Mucosa of rectum (tissue), 2 donors: Measurements from ENCODE around the gene SLC8A1.

ENCODE experiments used
- H3K27ac ChIP-seq, 2 donors: one replicate each; pipeline ENCODE4 v1.7.0; 2013; ENCODE audit warnings: inconsistent platforms in 2 of 2, low read depth in 2 of 2, low read length in 2 of 2
- H3K27me3 ChIP-seq, 2 donors: one replicate each; pipeline ENCODE4 v1.7.0; 2013; ENCODE audit warnings: low read length in 2 of 2; ENCODE audit not compliant: control insufficient read depth in 2 of 2, insufficient read depth in 2 of 2
- H3K36me3 ChIP-seq, 2 donors: one replicate each; pipeline ENCODE4 v1.7.0; 2013; ENCODE audit warnings: low read length in 2 of 2; ENCODE audit not compliant: control insufficient read depth in 2 of 2, insufficient read depth in 2 of 2
- H3K4me1 ChIP-seq, 2 donors: one replicate each; pipeline ENCODE4 v1.7.0; 2013; ENCODE audit warnings: low read length in 2 of 2, mild to moderate bottlenecking in 1 of 2; ENCODE audit not compliant: control insufficient read depth in 2 of 2, insufficient read depth in 2 of 2
- H3K4me3 ChIP-seq, 2 donors: one replicate each; pipeline ENCODE4 v1.7.0; 2013; ENCODE audit warnings: low read length in 2 of 2
- H3K9ac ChIP-seq, 2 donors: one replicate each; pipeline ENCODE4 v1.7.0; 2013; ENCODE audit warnings: low read length in 2 of 2, low read depth in 1 of 2, mild to moderate bottlenecking in 1 of 2
- H3K9me3 ChIP-seq, 2 donors: one replicate each; pipeline ENCODE4 v1.7.0; 2013; ENCODE audit warnings: low read length in 2 of 2; ENCODE audit not compliant: control insufficient read depth in 2 of 2
- donor health status: healthy.
- donor health status: Normal muscosa, but diverticular disease.

Gene SLC8A1

DNA sequence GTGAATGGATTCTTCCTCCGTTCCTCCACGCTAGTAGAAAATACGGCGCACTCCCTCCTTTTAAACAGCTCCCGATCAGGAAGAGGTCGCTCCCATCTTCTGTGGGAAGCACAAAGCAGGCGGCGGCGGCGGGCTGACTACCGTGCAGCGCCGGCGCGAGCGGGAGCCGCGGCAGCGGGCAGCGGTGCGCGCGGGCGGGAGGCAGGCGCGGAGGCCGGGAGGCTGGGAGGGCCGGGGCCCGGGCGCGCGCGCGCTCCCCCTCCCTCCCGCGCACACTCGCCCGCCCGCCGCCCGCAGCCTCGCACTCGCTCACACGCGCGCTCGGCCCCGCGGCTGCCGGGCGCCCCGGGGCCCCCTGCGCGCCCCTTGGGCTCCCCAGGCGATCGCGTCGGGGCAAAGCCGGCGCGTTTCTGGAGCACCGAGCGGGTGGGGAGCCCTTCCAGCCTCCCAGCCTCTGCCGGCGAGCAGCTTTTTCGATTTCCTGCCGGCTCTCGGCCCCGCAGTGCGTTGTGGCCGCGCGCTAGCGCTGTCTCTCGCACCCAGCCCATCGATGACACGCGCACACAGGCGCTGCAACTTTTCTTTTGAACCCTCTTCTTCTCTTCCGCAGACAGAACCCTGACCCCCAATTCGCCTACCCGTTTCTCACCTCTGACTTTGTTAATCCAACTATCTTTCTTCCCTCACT, at the start of gene SLC8A1:
SLC8A1 (minus strand) TSS at position 173 of the 688 bp plus-strand sequence.
- Histone ChIP-seq H3K9ac (peak within 1 kb of the TSS; percentile 47 to 57), H3K9me3 (no peaks in the 10 kb centered on the region), H3K4me3 (peak within 1 kb of the TSS; percentile 69 to 73), H3K27me3 (no peaks in the 10 kb centered on the region), H3K27ac (peak within 1 kb of the TSS; percentile 52 to 68), H3K36me3 (no peaks in the 10 kb centered on the region), H3K4me1 (no peaks in the 10 kb centered on the region)

DNA sequence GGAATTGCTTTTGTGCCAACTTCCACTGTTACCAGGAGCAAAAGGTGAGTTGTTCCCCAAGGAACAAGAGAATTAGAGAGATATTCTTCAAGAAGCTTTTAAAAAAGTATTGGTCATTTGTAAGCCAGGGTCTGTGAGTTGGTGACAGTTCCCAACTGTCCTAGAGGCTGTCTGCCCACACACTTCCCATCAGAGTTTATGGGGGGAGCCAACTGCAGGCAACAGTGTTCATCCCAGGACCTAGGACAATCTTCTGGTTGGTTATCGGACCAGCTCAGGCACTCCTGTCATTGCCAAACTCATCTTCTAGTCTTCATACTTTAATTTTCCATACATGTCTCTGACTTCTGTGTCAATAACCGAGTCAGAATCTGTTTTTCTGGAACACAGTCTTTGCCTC, 47.5 kb upstream of the SLC8A1 start:
- no peaks in the 10 kb centered on the region for H3K36me3 ChIP-seq
- H3K27me3 ChIP-seq: no peaks in the 10 kb centered on the region
- no peak overlapping the region for H3K4me3 ChIP-seq
- no peaks in the 10 kb centered on the region for H3K4me1 ChIP-seq
- H3K9me3 ChIP-seq: no peaks in the 10 kb centered on the region
- H3K9ac ChIP-seq: no peak overlapping the region
- no peak overlapping the region for H3K27ac ChIP-seq

- no peak overlapping the region for H3K9ac ChIP-seq
- no peaks in the 10 kb centered on the region for H3K36me3 ChIP-seq
- H3K4me3 ChIP-seq: no peak overlapping the region
- no peaks in the 10 kb centered on the region for H3K4me1 ChIP-seq
- no peaks in the 10 kb centered on the region for H3K27me3 ChIP-seq
- H3K9me3 ChIP-seq: no peaks in the 10 kb centered on the region
- no peak overlapping the region for H3K27ac ChIP-seq
Measured at GRCh38 chr2:40497251-40497859, 45.5 kb upstream of the SLC8A1 start.

DNA sequence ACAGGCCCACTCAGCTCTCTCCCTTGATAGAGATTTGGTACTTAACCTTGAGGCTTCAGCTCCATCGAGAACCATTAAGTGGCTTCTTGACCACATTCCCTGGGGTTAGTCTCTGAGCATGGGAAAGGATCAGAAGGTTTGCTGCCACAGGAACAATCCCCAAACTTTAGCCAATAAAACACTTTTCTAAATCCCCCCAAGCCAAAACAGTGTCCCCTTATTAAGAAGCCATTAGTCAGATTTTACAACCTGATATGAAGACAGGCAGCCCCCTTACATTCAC, 37.7 kb upstream of the SLC8A1 start:
- Histone ChIP-seq H3K36me3 (no peaks in the 10 kb centered on the region), H3K9ac (peak overlapping the region in 1 of 2 donors; percentile 2), H3K27ac (no peak overlapping the region), H3K27me3 (no peaks in the 10 kb centered on the region), H3K4me3 (peak overlapping the region; percentile 56 to 59), H3K9me3 (no peaks in the 10 kb centered on the region), H3K4me1 (no peaks in the 10 kb centered on the region)

DNA sequence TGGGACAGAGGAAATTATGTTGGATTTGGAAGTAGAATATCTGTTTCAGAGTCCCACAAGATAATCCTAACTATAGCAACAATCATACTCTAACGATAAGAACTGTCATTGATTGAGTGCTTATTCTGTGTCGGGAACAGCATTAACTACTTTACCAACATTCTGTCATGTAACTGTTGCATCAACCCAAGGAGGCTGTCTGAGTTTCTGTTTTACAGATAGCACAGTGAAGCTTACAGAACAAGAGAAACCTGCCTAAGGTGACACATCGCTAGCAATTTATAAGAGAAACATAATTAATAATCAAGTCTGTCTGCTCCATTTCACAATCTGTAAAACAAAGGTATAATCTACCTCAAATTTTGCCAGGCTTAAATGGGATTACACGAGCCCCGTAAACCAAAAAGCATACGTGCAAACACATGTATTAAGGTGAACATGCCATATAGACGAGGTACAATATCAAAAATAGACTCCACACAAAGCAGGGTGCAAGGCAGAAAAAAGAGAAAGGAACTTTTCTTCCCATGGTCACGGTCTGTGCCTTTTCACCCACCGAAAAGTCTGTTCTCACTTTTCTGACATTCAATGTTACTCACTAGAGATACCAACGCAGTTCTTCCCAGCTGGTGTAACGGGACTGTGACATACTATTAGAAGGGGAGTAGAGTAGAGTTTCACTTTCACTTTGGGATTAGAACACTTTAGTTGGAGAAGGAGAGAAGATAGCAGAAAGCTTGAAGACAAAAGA, 37.2 kb upstream of the SLC8A1 start:
- Histone ChIP-seq H3K27me3 (no peaks in the 10 kb centered on the region), H3K4me3 (peak overlapping the region; percentile 56 to 59), H3K27ac (peak overlapping the region in 1 of 2 donors; percentile 15), H3K9me3 (no peaks in the 10 kb centered on the region), H3K36me3 (no peaks in the 10 kb centered on the region), H3K4me1 (no peaks in the 10 kb centered on the region), H3K9ac (peak overlapping the region; percentile 2 to 26)

DNA sequence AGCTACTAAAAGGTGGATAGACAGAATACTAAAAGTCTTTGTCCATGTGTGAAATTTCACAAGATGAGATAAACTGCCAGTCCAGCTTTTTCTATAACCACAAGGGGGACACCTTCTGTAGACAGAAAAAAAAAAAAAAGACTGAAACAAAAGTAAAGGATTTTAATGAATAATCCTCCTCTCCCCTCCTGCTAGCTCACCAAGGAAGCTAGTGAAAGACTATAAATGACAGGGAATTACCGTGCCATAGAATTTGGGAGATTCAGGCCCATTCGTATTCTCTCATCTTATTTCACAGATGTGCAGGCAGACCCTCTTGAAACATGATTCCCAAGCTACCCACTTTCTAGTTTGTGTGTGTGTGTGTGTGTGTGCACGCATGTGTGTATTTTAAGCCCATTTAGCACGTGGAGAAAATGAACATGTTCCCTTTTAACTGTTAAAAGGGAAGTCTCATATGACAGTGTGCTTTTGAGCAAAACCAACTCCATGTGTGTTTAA, 36.3 kb upstream of the SLC8A1 start:
- H3K9ac ChIP-seq: no peak overlapping the region
- no peak overlapping the region for H3K4me3 ChIP-seq
- no peaks in the 10 kb centered on the region for H3K4me1 ChIP-seq
- no peaks in the 10 kb centered on the region for H3K27me3 ChIP-seq
- no peaks in the 10 kb centered on the region for H3K36me3 ChIP-seq
- no peak overlapping the region for H3K27ac ChIP-seq
- H3K9me3 ChIP-seq: no peaks in the 10 kb centered on the region

GRCh38 chr2:40487602-40488001, 35.7 kb upstream of the SLC8A1 start:
- no peaks in the 10 kb centered on the region for H3K27me3 ChIP-seq
- no peaks in the 10 kb centered on the region for H3K9me3 ChIP-seq
- no peaks in the 10 kb centered on the region for H3K4me1 ChIP-seq
- no peak overlapping the region for H3K4me3 ChIP-seq
- no peak overlapping the region for H3K9ac ChIP-seq
- no peak overlapping the region for H3K27ac ChIP-seq
- no peaks in the 10 kb centered on the region for H3K36me3 ChIP-seq

- no peaks in the 10 kb centered on the region for H3K4me1 ChIP-seq
- no peaks in the 10 kb centered on the region for H3K9me3 ChIP-seq
- H3K27ac ChIP-seq: no peak overlapping the region
- H3K4me3 ChIP-seq: no peak overlapping the region
- no peaks in the 10 kb centered on the region for H3K27me3 ChIP-seq
- H3K36me3 ChIP-seq: no peaks in the 10 kb centered on the region
- no peak overlapping the region for H3K9ac ChIP-seq
Measured at GRCh38 chr2:40485854-40486253, 34.0 kb upstream of the SLC8A1 start.

GRCh38 chr2:40485318-40485717, 33.4 kb upstream of the SLC8A1 start:
- Histone ChIP-seq H3K27ac (no peak overlapping the region), H3K4me1 (no peaks in the 10 kb centered on the region), H3K27me3 (no peaks in the 10 kb centered on the region), H3K9ac (no peak overlapping the region), H3K9me3 (no peaks in the 10 kb centered on the region), H3K36me3 (no peaks in the 10 kb centered on the region), H3K4me3 (no peak overlapping the region)

DNA sequence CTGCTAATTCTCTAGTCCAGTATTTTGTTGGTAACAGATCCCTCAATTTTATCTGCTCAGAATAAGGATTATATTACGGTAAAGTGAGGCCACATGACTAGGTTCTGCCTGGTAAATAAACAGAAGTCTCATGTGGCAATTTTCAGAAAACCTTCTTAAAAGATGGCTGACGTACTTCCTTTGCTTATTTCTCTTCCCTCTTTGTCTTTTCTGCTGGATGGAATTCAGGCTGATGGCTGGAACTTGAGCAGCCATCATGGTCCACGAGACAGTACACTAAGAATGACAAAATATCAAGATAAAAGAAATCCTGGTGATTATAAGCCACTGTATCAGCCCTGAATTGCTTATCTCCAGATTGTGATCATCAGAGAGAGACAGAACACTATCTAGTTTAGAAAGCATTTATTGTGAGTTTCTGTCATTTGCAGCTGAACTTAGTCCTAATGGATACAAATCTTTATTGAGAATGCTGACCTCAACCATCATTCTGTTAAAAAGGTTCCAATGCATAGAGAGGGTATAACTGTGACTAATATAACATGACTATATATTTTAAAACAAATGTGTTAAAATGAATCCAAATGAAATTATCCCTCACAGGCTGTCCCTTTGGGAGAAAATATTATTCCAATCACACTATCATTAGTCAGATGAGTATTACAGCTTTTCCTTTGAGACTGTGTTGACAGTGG, 31.8 kb upstream of the SLC8A1 start:
- no peaks in the 10 kb centered on the region for H3K9me3 ChIP-seq
- no peak overlapping the region for H3K27ac ChIP-seq
- no peak overlapping the region for H3K4me3 ChIP-seq
- no peaks in the 10 kb centered on the region for H3K36me3 ChIP-seq
- H3K27me3 ChIP-seq: no peaks in the 10 kb centered on the region
- H3K4me1 ChIP-seq: no peaks in the 10 kb centered on the region
- H3K9ac ChIP-seq: no peak overlapping the region
